Skin of body (tissue), 2 donors: Measurements from ENCODE around the gene SRPK2. TPM values are rescaled to one million over a fixed set of nuclear protein-coding genes. Genes with fewer than 3 reads are reported as not detected.
"Not testable (repeated sequence)": the region's sequence is repeated elsewhere in the genome, so short reads cannot be mapped to it uniquely, and the experiment has no call there.

Experiments used
- DNase-seq: peaks from one replicate; lab custom pipeline; 2025; lab: John Stamatoyannopoulos, UW
- total RNA-seq: library from RNA; depleted of rRNA; stranded (reverse); fragments of >200 nt; gene quantifications from one replicate; pipeline ENCODE4 v1.2.3, GENCODE V29; 2014

The SRPK2 gene
- total RNA-seq, 1 donor from 2014 or later = 71.1 TPM

- no peak for DNase-seq
These were observed 192.8 kb downstream of the SRPK2 start for GRCh38 chr7:105195891-105196290.

DNA sequence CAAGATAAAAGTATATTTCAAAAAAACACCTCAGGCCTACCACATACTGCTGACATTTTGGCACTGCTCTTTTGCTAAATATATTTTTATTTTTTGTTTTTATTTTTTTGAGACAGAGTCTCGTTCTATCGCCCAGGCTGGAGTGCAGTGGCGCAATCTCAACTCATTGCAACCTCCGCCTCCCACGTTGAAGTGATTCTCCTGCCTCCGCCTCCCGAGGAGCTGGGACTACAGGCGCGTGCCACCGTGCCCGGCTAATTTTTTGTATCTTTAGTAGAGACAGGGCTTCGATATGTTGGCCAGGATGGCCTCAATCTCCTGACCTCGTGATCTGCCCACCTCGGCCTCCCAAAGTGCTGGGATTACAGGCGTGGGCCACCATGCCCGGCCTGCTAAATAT is 193.8 kb downstream of the SRPK2 start:
- not testable (repeated sequence) for DNase-seq

- no peak for DNase-seq
These were observed 197.4 kb downstream of the SRPK2 start for GRCh38 chr7:105191331-105191730.

DNA sequence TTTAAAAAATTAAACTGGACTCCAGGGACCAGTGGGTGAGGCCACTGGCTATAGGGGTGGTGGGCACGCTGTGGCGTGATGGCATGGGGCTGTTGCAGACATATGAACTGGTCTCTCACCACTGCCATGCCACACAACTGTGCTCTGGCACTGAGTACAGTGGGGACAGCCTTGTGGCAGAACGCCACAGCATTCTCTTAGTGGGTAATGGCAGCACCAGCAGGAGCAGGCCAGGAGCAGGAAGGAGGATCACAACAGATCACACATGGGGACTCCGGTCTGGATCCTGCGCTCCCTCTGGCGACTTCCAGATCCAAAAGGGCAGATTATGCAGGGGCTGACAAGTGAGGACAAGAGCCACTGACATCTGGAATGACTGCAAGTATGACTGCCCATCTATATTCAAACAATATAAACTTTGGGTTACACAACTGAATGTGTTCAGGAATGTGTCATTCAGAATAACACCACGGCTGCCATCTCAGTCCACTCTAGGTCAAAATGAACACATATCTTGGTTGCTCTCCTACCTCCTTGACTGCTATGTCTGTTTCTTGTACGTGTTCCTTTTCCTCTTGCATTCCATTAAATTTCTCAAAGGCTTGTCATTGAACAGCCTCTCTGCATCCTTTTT is 198.7 kb downstream of the SRPK2 start:
- no peak for DNase-seq

DNA sequence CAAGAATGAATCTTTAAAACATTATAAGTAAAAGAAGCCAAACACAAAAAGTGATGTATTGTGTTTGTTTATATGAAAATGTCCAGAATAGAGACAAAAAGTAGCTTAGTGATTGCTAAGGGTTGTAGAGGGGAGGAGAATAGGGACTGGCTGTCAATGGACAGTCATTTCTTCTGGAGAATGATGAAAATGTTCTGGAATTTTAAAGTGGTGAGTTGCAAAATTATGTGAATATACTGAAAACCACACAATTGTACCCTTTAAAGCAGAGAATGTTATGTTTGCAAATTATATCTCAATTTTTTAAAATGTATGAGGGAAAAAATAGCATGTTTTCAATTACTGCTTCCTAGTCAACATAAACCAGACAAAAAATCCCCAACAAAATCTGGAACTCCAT is 200.5 kb downstream of the SRPK2 start:
- DNase-seq = no peak

GRCh38 chr7:105187302-105188169 is 201.2 kb downstream of the SRPK2 start:
- no peak for DNase-seq

GRCh38 chr7:105185290-105186010 is 203.3 kb downstream of the SRPK2 start:
- no peak for DNase-seq

DNA sequence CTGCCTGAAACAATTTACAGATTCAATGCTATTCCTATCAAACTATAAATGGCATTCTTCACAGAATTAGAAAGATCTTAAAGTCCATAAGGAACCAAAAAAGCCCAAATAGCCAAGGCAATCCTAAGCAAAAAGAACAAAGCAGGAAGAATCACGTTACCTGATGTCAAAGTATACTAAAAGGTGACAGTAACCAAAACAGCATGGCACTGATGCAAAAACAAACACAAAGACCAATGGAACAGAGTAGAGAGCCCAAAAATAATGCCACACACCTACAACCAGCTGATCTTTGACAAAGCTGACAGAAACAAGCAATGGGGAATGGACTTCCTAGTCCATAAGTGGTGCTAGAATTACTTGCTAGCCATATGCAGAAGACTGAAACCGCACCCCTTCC is 208.7 kb downstream of the SRPK2 start:
- no peak for DNase-seq

- no peak for DNase-seq
These were observed 209.7 kb downstream of the SRPK2 start for GRCh38 chr7:105178928-105179541.

GRCh38 chr7:105178177-105178576 is 210.5 kb downstream of the SRPK2 start:
- peak; percentile 9 for DNase-seq

GRCh38 chr7:105177026-105177425 is 211.7 kb downstream of the SRPK2 start:
- no peak for DNase-seq

GRCh38 chr7:105173586-105173985 is 215.1 kb downstream of the SRPK2 start:
- no peak for DNase-seq

- DNase-seq = no peak
These were observed 224.0 kb downstream of the SRPK2 start for GRCh38 chr7:105164751-105165150.

DNA sequence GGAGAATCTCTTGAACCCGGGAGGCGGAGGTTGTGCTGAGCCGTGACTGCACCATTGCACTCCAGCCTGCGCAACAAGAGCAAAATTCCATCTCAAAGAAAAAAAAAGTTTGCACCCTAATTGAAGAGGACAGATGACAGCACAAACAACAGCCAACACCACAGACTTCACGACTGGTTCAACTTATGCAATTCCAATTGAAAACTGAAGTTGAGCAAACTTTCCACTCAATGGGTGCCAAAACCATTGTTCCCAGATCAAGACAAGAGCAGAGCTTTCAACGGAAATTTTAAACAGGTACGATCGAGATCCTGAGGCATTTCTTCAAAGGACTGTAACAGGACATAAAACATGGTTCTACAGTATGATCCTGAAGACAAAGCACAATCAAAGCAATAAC is 225.0 kb downstream of the SRPK2 start:
- no peak for DNase-seq

- DNase-seq = no peak
These were observed 227.4 kb downstream of the SRPK2 start for GRCh38 chr7:105161366-105161765.

DNA sequence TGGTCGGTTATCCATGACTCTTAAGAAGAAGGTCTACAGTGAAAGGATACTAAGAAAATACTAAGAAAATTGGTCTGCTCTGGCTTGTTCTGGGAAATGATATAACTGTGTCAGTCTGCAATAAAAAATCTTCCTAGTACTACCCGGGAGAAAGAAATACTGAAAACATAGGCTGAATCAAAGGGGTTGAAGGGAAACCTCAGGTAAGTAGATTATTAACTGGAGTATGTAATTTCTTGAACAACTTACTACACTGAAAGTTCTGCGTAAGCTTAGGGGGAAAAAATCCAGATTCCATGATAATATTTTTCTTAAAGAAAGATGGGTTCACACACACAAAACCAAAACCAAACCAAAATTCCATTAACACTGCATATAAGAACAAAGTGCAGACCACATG is 231.4 kb downstream of the SRPK2 start:
- no peak for DNase-seq

DNA sequence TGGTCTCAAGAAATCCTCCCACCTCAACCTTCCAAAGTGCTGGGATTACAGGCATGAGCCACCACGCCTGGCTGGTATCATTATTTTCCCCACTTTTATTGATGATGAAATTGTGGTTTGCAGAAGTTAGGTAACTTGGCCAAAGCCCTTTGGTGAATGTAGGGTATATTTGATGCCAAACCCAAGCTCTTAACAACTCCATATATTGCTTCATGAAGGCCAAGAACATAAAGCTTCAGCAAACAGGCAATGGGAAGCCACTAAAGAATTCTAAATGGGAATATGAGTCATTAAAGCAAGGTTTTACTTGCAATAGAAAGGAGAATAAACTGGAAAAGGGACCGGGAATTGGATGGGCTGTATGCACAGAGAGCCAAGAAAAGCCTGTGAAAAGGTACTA is 232.0 kb downstream of the SRPK2 start:
- DNase-seq = no peak

DNA sequence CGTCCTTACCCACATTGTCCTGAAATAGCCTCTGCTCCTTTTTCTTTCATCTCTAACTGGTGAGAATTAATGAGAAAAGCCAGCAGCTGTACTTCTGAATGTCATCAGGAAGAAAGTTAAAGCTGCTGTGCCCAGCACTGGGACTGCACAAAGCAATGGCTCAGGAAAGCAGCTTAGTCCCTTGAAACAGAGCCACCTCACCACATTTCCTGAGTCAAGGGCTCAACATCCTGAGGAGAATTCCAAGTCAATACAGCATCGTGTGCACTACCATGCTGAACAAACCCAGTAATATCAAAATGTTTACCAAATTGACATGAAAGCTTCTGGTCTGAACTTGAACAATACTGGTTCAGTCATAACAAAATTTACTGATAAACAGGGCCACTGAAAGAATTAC is 234.6 kb downstream of the SRPK2 start:
- DNase-seq = no peak

GRCh38 chr7:105153531-105153930 is 235.2 kb downstream of the SRPK2 start:
- DNase-seq = no peak

GRCh38 chr7:105151152-105151551 is 237.6 kb downstream of the SRPK2 start:
- DNase-seq = no peak

DNA sequence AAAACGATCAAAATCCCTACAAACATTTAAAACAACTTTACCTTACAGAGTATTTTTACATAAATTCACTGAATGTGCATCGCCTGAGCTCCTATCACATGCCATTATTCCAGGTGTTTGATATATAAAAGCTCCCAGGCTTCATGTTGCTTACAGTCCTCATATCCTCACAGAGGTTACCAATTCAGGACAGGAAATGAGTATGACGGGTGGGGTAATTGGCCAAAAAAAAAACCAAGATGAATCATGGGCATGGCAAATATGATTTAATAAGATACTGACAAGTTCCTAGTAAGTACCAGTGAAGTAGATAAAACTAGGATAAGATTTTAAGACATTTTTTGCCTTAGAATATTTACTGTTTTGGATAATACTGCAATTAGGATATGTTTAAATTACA is 238.9 kb downstream of the SRPK2 start:
- DNase-seq = no peak

DNA sequence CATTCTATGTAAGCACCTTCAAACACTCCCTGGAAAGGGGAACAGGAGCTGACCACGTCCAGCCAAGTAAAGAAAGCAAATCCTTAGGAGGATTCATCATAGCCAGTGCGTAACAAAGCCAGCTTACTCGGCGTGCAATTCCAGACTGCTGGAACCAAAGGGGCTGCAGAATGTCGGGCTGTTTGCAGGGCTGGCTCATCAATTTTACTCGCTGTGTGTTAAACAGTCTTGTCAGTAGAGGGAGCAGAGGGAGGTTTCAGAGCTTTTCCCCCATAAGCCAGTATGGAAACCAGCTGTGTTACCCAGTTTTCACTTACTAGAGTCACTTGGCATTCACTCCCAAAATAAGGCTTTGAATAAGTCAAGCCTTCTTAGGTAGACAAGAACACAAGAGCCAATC is 247.7 kb downstream of the SRPK2 start:
- DNase-seq = peak; percentile 28
